HUES6 (cell line): Measurements from ENCODE around the gene ZNF124.

Source experiments
- H3K27ac ChIP-seq: 2 replicates; pipeline ENCODE4 v1.7.0; 2013; ENCODE audit warnings: low read depth, mild to moderate bottlenecking, low read length, inconsistent platforms
- H3K27me3 ChIP-seq: 2 replicates; pipeline ENCODE4 v1.6.1; 2013; ENCODE audit warnings: low read length; ENCODE audit not compliant: control insufficient read depth, insufficient read depth
- H3K36me3 ChIP-seq: 2 replicates; pipeline ENCODE4 v1.6.1; 2013; ENCODE audit warnings: low read length; ENCODE audit not compliant: control insufficient read depth, insufficient read depth
- H3K4me1 ChIP-seq: 2 replicates; pipeline ENCODE4 v1.6.1; 2013; ENCODE audit warnings: low read length; ENCODE audit not compliant: control insufficient read depth, insufficient read depth
- H3K4me3 ChIP-seq: 2 replicates; pipeline ENCODE4 v1.5.1; 2013; ENCODE audit warnings: low read depth, low read length
- H3K9ac ChIP-seq: one replicate; pipeline ENCODE4 v1.6.1; 2013; ENCODE audit warnings: mild to moderate bottlenecking, low read length
- H3K9me3 ChIP-seq: 2 replicates; pipeline ENCODE4 v1.6.1; 2013; ENCODE audit warnings: low read depth, low read length; ENCODE audit not compliant: control insufficient read depth, insufficient read depth

Gene ZNF124

GRCh38 chr1:247204177-247204647, 32.4 kb upstream of the ZNF124 start:
- no peaks in the 10 kb centered on the region for H3K27me3 ChIP-seq
- H3K9me3 ChIP-seq: no peaks in the 10 kb centered on the region; the same call in 1 of the 2 replicates
- no peak overlapping the region for H3K4me3 ChIP-seq
- H3K4me1 ChIP-seq: peaks cover 16% of the 10 kb centered on the region
- no peak overlapping the region for H3K27ac ChIP-seq
- H3K36me3 ChIP-seq: peaks cover 50% of the 10 kb centered on the region
- no peak overlapping the region for H3K9ac ChIP-seq

- peaks cover 3% of the 10 kb centered on the region; the same call in 1 of the 2 replicates for H3K4me1 ChIP-seq
- no peaks in the 10 kb centered on the region for H3K27me3 ChIP-seq
- H3K27ac ChIP-seq: no peak overlapping the region
- H3K9ac ChIP-seq: no peak overlapping the region
- peaks cover 79% of the 10 kb centered on the region for H3K36me3 ChIP-seq
- peaks cover 20% of the 10 kb centered on the region; the same call in 1 of the 2 replicates for H3K9me3 ChIP-seq
- no peak overlapping the region for H3K4me3 ChIP-seq
Observed at GRCh38 chr1:247198781-247199180, 27.0 kb upstream of the ZNF124 start.

- Histone ChIP-seq H3K9me3 (peaks cover 40% of the 10 kb centered on the region; the same call in 1 of the 2 replicates), H3K4me1 (no peaks in the 10 kb centered on the region), H3K36me3 (peaks cover 82% of the 10 kb centered on the region), H3K27ac (no peak overlapping the region), H3K27me3 (no peaks in the 10 kb centered on the region), H3K9ac (no peak overlapping the region), H3K4me3 (no peak overlapping the region)
Observed at GRCh38 chr1:247193958-247194357, 22.1 kb upstream of the ZNF124 start.

GRCh38 chr1:247189981-247190798, 18.4 kb upstream of the ZNF124 start:
- Histone ChIP-seq H3K36me3 (peaks cover 52% of the 10 kb centered on the region), H3K9me3 (peaks cover 39% of the 10 kb centered on the region), H3K27ac (no peak overlapping the region), H3K27me3 (no peaks in the 10 kb centered on the region), H3K4me3 (no peak overlapping the region), H3K9ac (no peak overlapping the region), H3K4me1 (no peaks in the 10 kb centered on the region)

- no peak overlapping the region for H3K4me3 ChIP-seq
- peaks cover 20% of the 10 kb centered on the region for H3K36me3 ChIP-seq
- peaks cover 41% of the 10 kb centered on the region for H3K9me3 ChIP-seq
- no peak overlapping the region for H3K9ac ChIP-seq
- no peak overlapping the region for H3K27ac ChIP-seq
- no peaks in the 10 kb centered on the region for H3K27me3 ChIP-seq
- no peaks in the 10 kb centered on the region for H3K4me1 ChIP-seq
Observed at GRCh38 chr1:247185667-247186066, 13.8 kb upstream of the ZNF124 start.

GRCh38 chr1:247184254-247184653, 12.4 kb upstream of the ZNF124 start:
- Histone ChIP-seq H3K4me1 (no peaks in the 10 kb centered on the region), H3K9ac (no peak overlapping the region), H3K36me3 (peaks cover 7% of the 10 kb centered on the region; the same call in 1 of the 2 replicates), H3K27me3 (no peaks in the 10 kb centered on the region), H3K4me3 (no peak overlapping the region), H3K27ac (no peak overlapping the region), H3K9me3 (peaks cover 31% of the 10 kb centered on the region)

GRCh38 chr1:247182994-247183393, 11.2 kb upstream of the ZNF124 start:
- no peaks in the 10 kb centered on the region for H3K27me3 ChIP-seq
- H3K9me3 ChIP-seq: peaks cover 28% of the 10 kb centered on the region
- no peak overlapping the region for H3K4me3 ChIP-seq
- peaks cover 3% of the 10 kb centered on the region; the same call in 1 of the 2 replicates for H3K36me3 ChIP-seq
- H3K4me1 ChIP-seq: no peaks in the 10 kb centered on the region
- no peak overlapping the region for H3K9ac ChIP-seq
- no peak overlapping the region for H3K27ac ChIP-seq

- Histone ChIP-seq H3K9ac (no peak overlapping the region), H3K9me3 (peaks cover 22% of the 10 kb centered on the region), H3K4me1 (no peaks in the 10 kb centered on the region), H3K36me3 (no peaks in the 10 kb centered on the region; the same call in 1 of the 2 replicates), H3K4me3 (no peak overlapping the region), H3K27ac (no peak overlapping the region), H3K27me3 (no peaks in the 10 kb centered on the region)
Observed at GRCh38 chr1:247180581-247180980, 8.8 kb upstream of the ZNF124 start.

GRCh38 chr1:247177755-247178154, 5.9 kb upstream of the ZNF124 start:
- Histone ChIP-seq H3K36me3 (no peaks in the 10 kb centered on the region), H3K4me3 (no peak overlapping the region), H3K4me1 (no peaks in the 10 kb centered on the region), H3K27ac (no peak overlapping the region), H3K9ac (no peak overlapping the region), H3K27me3 (no peaks in the 10 kb centered on the region), H3K9me3 (no peaks in the 10 kb centered on the region)

GRCh38 chr1:247175458-247175857, 3.6 kb upstream of the ZNF124 start:
- Histone ChIP-seq H3K36me3 (no peaks in the 10 kb centered on the region), H3K9ac (no peak overlapping the region), H3K27me3 (no peaks in the 10 kb centered on the region), H3K9me3 (no peaks in the 10 kb centered on the region), H3K4me1 (no peaks in the 10 kb centered on the region), H3K27ac (no peak overlapping the region), H3K4me3 (no peak overlapping the region)

- Histone ChIP-seq H3K36me3 (peaks cover 9% of the 10 kb centered on the region), H3K4me3 (no peak overlapping the region), H3K4me1 (no peaks in the 10 kb centered on the region), H3K9me3 (peaks cover 6% of the 10 kb centered on the region; the same call in 1 of the 2 replicates), H3K27me3 (no peaks in the 10 kb centered on the region), H3K9ac (no peak overlapping the region), H3K27ac (no peak overlapping the region)
Observed at GRCh38 chr1:247173431-247173830, 1.6 kb upstream of the ZNF124 start.
